AG04450 (cell line): Measurements from ENCODE around the gene DHRS13. TPM values are rescaled to one million over a fixed set of nuclear protein-coding genes. Genes with fewer than 3 reads are reported as not detected.

Experiments
- CTCF ChIA-PET: fragments of 300-600, 350-600 bp; formaldehyde crosslinking; extraction: SDS; loops from one replicate; lab custom pipeline; 2022; ENCODE audit warnings: antibody characterized with exemption, inconsistent platforms; lab: Charles Lee
- POLR2A ChIA-PET: fragments of 350-600 bp; formaldehyde crosslinking; extraction: SDS; loops from one replicate; lab custom pipeline; 2021; ENCODE audit warnings: antibody characterized with exemption, inconsistent platforms; lab: Yijun Ruan, JAX
- DNase-seq: peaks from one replicate; pipeline ENCODE4 v3.0.0-alpha.2; 2011; ENCODE audit warnings: low read depth, low spot score
- H3K27ac ChIP-seq: one replicate; pipeline ENCODE4 v1.5.1; 2012; ENCODE audit warnings: low read depth, low read length, control low read depth
- H3K27me3 ChIP-seq: one replicate; pipeline ENCODE4 v1.6.0; 2012; ENCODE audit warnings: low read length; ENCODE audit not compliant: control insufficient read depth, insufficient read depth
- H3K4me3 ChIP-seq: 2 replicates; pipeline ENCODE4 v1.5.1; 2011; ENCODE audit warnings: mild to moderate bottlenecking, low read depth, low read length, control low read depth
- H3K9me3 ChIP-seq: 2 replicates; pipeline ENCODE4 v1.5.1; 2012; ENCODE audit warnings: low read length; ENCODE audit not compliant: control insufficient read depth, insufficient read depth
- polyA plus RNA-seq: library from polyadenylated mRNA; depleted of rRNA; stranded (reverse); fragments of >200 nt; gene quantifications from 2 replicates; pipeline ENCODE4 v1.2.3, GENCODE V29; 2011
- TF ChIP-seq, protein P1 (sequence below): IDR thresholded peaks from 2 replicates; pipeline ENCODE4 v1.5.1; 2011; ENCODE audit warnings: low read depth, low read length, control low read depth, inconsistent platforms

Gene DHRS13
- polyA plus RNA-seq, 1 experiment: 2.9 TPM

DNA sequence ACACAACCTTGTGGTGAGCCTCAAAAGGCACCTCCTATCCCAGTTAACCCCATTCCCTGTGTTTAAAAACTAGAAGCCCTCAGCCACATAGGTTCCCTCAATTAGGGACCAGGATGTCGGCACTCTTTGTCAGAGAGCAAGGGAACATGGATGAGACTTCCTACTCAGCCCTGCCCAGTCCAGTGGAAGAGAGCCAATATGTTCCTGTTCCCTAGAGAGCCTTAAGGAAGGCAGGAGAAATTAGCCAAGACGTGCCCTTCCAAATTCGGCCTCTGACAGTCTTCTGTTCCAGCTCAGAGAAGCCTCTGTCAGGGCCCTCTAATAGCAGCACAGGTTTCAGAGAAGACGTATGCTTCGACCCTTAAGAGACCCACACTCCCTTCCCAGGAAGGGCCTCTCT is 14.6 kb upstream of the DHRS13 start:
- H3K4me3 ChIP-seq: no peak overlapping the region

GRCh38 chr17:28917029-28917428 is 14.2 kb upstream of the DHRS13 start:
- Histone ChIP-seq H3K27ac (no peak overlapping the region), H3K9me3 (no peaks in the 10 kb centered on the region), H3K27me3 (no peaks in the 10 kb centered on the region), H3K4me3 (no peak overlapping the region)
- TF ChIP-seq, protein P1, sequence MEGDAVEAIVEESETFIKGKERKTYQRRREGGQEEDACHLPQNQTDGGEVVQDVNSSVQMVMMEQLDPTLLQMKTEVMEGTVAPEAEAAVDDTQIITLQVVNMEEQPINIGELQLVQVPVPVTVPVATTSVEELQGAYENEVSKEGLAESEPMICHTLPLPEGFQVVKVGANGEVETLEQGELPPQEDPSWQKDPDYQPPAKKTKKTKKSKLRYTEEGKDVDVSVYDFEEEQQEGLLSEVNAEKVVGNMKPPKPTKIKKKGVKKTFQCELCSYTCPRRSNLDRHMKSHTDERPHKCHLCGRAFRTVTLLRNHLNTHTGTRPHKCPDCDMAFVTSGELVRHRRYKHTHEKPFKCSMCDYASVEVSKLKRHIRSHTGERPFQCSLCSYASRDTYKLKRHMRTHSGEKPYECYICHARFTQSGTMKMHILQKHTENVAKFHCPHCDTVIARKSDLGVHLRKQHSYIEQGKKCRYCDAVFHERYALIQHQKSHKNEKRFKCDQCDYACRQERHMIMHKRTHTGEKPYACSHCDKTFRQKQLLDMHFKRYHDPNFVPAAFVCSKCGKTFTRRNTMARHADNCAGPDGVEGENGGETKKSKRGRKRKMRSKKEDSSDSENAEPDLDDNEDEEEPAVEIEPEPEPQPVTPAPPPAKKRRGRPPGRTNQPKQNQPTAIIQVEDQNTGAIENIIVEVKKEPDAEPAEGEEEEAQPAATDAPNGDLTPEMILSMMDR: no peak
- DNase-seq: no peak
- ChIA-PET POLR2A (no interaction called here), CTCF (interaction anchor here (1.0 to 2.3 kb wide), 8 partner anchors 8 to 200 kb away, joined by 3 to 13 read pairs (median 7); no protein-coding TSS in a partner anchor)

More for the DNA sequence above, 14.6 kb upstream of the DHRS13 start:
- ChIA-PET POLR2A (no interaction called here), CTCF (interaction anchor here (1.1 to 2.3 kb wide), 3 partner anchors 8 to 200 kb away, joined by 3 to 7 read pairs (median 5); no protein-coding TSS in a partner anchor)
- no peak overlapping the region for H3K27ac ChIP-seq
- DNase-seq: no peak
- TF ChIP-seq, protein P1: no peak
- H3K9me3 ChIP-seq: no peaks in the 10 kb centered on the region
- no peaks in the 10 kb centered on the region for H3K27me3 ChIP-seq

GRCh38 chr17:28916302-28916934 is 13.5 kb upstream of the DHRS13 start:
- ChIA-PET CTCF (interaction anchor here (1.0 to 2.3 kb wide), 7 partner anchors 9 to 201 kb away, joined by 3 to 13 read pairs (median 7); no protein-coding TSS in a partner anchor), POLR2A (no interaction called here)
- no peak for DNase-seq
- TF ChIP-seq, protein P1: peak; percentile 54
- Histone ChIP-seq H3K27me3 (no peaks in the 10 kb centered on the region), H3K4me3 (no peak overlapping the region), H3K9me3 (no peaks in the 10 kb centered on the region), H3K27ac (no peak overlapping the region)

- CTCF ChIA-PET: interaction anchor here (0.7 kb wide), 1 partner anchor 191 kb away, joined by 3 read pairs; no protein-coding TSS in a partner anchor
- H3K4me3 ChIP-seq: no peak overlapping the region
- DNase-seq: no peak
- POLR2A ChIA-PET: no interaction called here
- H3K27me3 ChIP-seq: no peaks in the 10 kb centered on the region
- H3K27ac ChIP-seq: no peak overlapping the region
- TF ChIP-seq, protein P1: no peak
- no peaks in the 10 kb centered on the region for H3K9me3 ChIP-seq
These were observed 10.1 kb upstream of the DHRS13 start for GRCh38 chr17:28912938-28913333.

DNA sequence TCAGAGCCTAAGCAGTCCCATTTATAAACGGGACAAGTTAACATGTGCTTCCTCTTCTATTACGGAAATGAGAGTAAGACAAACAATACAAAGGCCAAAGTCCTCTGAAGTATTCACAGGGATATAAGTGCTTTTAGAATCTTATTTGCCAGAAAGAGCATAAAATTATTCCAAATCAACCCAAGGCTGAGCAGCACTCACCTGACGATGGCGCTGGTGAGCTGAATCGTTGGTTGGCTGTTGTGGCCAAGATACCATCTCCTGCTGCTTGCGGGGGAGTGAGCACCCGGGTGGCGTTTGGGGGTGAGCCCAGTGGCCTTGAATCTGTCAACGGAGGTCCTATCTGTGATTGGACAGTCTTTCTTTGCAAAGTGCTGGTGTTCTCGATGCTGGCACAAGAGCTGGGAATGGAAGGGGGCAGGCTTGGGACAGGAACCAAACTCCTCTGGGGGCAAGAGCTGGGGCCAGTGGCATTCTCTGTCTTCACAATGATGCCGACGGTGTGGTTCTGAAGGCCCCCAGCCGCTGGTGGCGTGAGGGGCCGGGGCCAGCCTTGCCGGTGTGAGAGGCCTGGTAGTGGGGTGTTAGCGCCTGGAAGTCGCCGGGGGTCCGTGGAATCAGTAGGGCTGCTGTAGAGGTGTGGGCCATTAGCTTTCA is 9.5 kb upstream of the DHRS13 start:
- POLR2A ChIA-PET: no interaction called here
- Histone ChIP-seq H3K27ac (no peak overlapping the region), H3K4me3 (no peak overlapping the region), H3K9me3 (no peaks in the 10 kb centered on the region), H3K27me3 (no peaks in the 10 kb centered on the region)
- CTCF ChIA-PET: interaction anchor here (1.5 kb wide), 1 partner anchor 162 kb away, joined by 4 read pairs; no protein-coding TSS in a partner anchor
- DNase-seq: no peak
- TF ChIP-seq, protein P1: peak; percentile 30
